HG03432 (cell line): Measurements from ENCODE around the gene LMX1B.
A peak's percentile ranks its signal among the peaks of the same experiment; 100 is the strongest.

ENCODE experiments used
- ATAC-seq: cut with Tn5 transposase; IDR thresholded peaks from one replicate; pipeline ENCODE4 v1.9.1; 2021; ENCODE audit warnings: mild to moderate bottlenecking, moderate library complexity; ENCODE audit not compliant: unreplicated experiment

Gene LMX1B

DNA sequence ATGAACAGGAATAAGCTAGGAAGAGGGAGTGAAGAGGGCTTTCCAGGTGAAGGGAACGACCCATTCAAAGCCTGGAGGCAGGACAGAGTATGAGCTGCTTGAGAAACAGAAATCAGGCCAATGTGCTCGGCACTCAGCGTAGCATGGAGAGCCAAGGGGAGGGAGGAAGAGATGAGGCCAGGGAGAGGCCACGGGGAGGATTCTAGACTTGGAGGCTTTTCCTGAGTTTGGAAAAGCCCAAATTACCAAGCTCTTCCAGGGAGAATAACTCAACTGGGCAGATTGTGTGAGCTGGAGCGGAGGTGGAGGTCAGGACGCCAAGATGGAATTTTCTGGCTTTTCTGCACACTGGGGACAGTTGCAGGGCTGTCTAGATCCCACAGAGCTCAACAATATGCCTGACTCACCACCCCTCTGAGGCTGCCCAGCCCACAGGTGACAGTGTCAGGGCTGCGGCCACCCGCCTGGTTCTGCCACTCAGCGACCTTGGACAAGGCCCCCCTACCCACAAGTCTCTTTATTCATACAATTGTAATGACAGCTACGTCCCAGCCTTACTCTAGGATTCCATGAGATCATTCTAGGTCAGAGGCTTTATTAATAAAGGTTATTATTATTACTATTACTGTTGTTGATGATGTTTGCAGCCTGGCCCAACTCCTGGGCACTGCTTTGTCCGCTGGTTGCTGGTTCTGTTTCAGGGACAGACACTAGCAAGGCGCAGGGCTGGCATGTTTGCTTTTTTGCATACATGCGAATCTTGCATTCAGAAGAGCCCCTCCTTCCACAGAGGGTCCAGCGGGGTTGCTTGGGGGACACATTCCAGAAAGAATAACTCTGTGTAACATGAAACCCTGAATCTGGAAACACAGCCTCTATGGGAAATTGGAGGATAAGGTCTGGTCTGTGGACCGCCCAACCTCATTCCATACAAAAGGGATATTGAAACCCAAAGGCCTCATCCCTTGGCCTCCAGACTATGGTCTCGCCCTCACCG, 9.4 kb upstream of the LMX1B start:
- no peak for ATAC-seq

DNA sequence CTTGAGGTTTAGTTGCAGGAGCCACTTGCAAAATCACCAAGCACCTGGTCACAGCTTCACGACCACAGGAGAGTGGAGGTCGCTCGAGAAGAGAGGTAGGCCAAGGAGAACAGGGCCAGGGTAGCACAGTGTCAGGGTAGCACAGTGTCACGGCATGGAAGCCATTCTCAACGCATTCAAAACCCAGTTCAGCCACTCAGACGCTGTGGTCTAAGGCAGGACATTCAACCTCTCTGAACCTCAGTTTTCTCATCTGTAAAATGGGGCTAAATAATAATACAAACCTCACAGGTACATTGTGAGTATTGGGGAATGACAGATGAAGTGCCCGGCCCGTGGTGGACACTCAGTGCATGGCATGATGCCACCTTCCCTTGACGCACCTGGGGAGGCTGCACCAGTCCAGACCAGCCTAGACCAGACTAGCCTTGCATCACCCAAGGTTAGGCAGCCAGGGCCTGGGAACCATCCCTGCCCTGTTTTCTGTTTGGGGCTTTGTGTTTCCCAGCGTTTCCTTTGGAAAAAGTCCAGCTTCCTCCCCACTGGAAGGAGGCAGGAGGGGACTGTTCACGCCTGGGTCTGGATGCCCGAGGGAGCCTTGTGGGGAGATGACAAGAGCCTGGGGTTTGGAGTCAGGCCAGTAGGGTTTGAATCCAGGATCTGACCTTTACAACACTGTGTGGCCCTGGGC, 7.8 kb upstream of the LMX1B start:
- no peak for ATAC-seq

- no peak for ATAC-seq
Observed at GRCh38 chr9:126606483-126606870, 7.3 kb upstream of the LMX1B start.

- ATAC-seq = no peak
Observed at GRCh38 chr9:126607086-126607485, 6.6 kb upstream of the LMX1B start.

DNA sequence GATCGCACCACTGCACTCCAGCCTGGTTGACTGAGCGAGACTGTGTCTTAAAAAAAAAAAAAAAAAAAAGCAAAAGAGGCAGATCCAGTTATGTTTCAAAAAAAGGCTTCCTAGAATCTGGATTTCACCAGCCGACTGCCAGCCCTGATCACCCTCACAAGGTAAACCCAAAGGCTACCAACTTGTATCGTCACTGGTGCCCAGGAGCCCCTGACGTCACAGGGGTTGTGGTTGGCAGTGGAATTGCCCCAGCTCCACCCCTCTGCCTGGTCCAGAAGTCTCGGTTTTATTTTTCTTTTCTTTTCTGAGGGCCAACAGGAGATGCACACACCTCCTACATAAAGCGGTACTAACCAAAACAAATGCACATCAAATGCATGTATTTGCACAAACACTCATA, 6.0 kb upstream of the LMX1B start:
- ATAC-seq = no peak

- no peak for ATAC-seq
Observed at GRCh38 chr9:126608551-126608950, 5.2 kb upstream of the LMX1B start.

- ATAC-seq = no peak
Observed at GRCh38 chr9:126609191-126609590, 4.5 kb upstream of the LMX1B start.

GRCh38 chr9:126609711-126610388, 3.9 kb upstream of the LMX1B start:
- no peak for ATAC-seq

GRCh38 chr9:126611193-126611591, 2.5 kb upstream of the LMX1B start:
- no peak for ATAC-seq

DNA sequence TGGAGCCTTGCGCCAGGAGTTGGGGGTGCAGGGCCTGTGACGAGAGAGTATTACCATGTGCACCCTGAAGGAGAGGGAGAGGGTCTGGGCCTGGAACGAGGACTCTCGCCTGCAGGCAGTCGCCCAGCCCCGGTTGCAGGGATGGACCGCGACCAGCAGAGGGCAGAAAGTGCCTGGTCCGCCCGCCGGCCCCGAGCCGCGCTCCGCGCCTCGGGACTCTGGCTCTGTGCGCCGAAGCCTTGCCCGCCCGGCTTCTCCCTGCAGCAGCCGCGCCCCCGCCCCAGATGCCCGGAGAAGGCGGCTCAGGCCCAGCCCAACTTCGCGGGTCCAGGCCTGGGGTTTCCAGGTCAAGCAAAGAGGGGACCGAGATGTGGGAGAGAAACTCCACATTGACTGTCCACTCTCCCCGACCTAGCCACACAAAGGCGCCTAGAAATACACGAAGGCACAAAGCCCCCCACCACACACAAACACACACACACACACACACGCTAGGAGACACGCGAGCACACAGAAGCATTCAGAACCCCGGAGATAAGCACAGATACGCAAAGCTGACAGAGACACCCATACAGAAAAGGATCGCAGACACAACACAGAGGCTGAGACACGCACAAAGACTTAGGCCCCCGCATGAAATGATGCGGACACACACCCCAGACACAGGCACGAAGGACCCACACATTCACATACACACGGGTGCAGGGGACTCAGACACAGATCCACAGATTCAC, 2.0 kb upstream of the LMX1B start:
- ATAC-seq = peak; percentile 50

- ATAC-seq = no peak
Observed at GRCh38 chr9:126612326-126612812, 1.4 kb upstream of the LMX1B start.

- ATAC-seq = no peak
Observed at GRCh38 chr9:126612813-126613641, 701 bp upstream of the LMX1B start.

DNA sequence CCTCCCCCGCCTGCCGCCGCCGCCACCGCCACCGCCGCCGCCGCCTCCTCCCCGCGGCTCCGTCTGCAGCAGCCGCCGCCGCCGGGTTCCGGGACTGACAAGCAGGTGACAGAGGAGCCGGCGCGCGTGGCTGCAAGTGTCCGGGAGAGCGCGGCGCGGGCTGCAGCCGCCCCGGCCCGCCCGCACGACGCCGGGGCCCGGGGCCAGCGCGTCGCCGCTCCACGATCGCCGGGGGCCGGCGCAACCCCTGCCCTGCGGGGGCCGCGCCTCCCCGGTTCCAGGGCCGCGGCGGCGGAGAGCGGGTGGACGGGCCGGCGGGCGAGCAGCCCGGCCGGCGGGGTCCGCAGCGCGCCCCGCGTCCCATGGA, 343 bp downstream of the LMX1B start:
- no peak for ATAC-seq

DNA sequence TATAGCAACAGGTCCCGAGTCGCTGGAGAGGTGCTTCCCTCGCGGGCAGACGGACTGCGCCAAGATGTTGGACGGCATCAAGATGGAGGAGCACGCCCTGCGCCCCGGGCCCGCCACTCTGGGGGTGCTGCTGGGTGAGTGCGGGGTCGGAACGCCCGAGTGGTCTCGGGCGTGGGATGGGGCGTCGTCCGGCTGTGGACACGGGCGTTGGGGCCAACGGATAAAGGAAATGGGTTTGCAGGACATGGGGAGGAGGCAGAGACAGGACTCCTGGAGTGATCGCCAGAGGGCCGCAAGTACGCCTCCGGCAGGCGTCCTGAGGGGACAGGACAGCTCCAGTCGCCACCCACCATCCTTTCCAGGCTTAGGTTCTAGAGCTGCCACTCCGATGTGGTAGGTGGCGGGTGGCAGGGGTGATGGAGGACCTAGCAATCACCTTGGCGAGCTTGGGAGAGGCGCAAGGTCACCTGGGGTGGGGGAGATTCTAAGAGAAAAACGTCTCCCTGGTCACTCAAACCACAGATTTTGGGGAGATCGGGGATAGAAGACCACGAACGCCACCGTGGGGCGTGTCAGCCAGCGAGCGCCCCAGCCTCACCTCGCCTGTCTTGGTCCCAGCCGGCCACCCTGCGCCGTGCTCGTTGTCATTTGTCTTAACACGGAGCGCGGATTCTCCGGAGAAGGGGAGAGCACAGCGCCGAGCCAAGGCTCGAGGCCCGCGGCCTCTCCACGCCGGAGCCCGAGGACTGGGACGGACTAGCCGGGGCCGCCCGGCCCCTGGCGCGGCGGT, 922 bp downstream of the LMX1B start:
- ATAC-seq = no peak

GRCh38 chr9:126615245-126615790, 1.6 kb downstream of the LMX1B start:
- ATAC-seq = no peak

DNA sequence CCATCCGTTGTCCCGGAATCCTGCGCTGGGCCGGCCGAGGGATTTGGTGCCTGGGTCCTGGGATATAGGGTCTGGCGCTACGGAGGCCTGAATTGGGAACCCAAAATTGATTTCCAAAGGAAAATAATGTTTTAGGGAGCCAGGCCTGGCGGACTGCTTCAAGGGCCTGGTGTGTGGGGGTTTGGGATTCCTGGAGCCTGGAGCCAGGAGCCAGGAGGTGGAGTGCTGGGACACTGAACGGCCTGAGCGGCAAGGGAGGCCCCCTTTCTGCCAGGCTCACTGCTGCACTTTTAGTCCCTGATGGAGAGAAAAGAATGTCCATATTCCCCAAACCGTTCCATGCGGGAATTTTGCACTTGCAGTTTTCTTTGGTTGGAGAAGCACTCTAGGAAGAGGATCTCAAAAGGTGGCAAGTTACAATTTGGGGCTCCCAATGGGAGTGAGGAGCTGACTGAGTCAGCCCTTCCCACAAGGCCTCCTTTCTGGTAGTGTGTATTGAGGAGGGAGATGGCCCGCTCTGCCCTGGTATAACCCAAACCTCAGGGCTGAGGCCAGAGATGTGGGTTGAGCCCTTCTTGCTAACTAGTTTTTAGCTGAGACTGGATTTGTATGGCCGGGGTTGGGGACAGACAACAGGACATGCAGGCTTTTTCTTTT, 2.2 kb downstream of the LMX1B start:
- ATAC-seq = no peak

GRCh38 chr9:126616521-126616976, 2.8 kb downstream of the LMX1B start:
- ATAC-seq = no peak
